SK-N-SH treated with all-trans-retinoic acid at 6 μM for 48 hours (cell line): Measurements from ENCODE around the gene TMEM203.

Experiments
- ESRRG ChIP-seq: fragments of 250-450 bp; sonication (Bioruptor Pico); IDR thresholded peaks from 2 replicates; pipeline ENCODE4 v1.6.1; 2021; ENCODE audit warnings: mild to moderate bottlenecking
- GLIS3 ChIP-seq: fragments of 250-450 bp; sonication (Bioruptor Pico); IDR thresholded peaks from 2 replicates; pipeline ENCODE4 v1.5.0; 2020; ENCODE audit warnings: mild to moderate bottlenecking, moderate library complexity
- ISL1 ChIP-seq: fragments of 250-450 bp; sonication (Bioruptor Pico); IDR thresholded peaks from 2 replicates; pipeline ENCODE4 v2.1.2; 2022; ENCODE audit warnings: mild to moderate bottlenecking, moderate library complexity
- RARB ChIP-seq: fragments of 250-450 bp; sonication (Bioruptor Pico); IDR thresholded peaks from 2 replicates; pipeline ENCODE4 v1.8.0; 2021; ENCODE audit warnings: mild to moderate bottlenecking, moderate library complexity
- TF ChIP-seq, protein P1 (sequence below): fragments of 250-450 bp; sonication (Bioruptor Pico); IDR thresholded peaks from 2 replicates; pipeline ENCODE4 v1.8.0; 2021; ENCODE audit warnings: low read depth, mild to moderate bottlenecking, moderate library complexity, borderline replicate concordance

GRCh38 chr9:137190315-137190856, 15.1 kb downstream of the TMEM203 start:
- no peak for TF ChIP-seq RARB (CRISPR knock-in tag)
- TF ChIP-seq, protein P1, sequence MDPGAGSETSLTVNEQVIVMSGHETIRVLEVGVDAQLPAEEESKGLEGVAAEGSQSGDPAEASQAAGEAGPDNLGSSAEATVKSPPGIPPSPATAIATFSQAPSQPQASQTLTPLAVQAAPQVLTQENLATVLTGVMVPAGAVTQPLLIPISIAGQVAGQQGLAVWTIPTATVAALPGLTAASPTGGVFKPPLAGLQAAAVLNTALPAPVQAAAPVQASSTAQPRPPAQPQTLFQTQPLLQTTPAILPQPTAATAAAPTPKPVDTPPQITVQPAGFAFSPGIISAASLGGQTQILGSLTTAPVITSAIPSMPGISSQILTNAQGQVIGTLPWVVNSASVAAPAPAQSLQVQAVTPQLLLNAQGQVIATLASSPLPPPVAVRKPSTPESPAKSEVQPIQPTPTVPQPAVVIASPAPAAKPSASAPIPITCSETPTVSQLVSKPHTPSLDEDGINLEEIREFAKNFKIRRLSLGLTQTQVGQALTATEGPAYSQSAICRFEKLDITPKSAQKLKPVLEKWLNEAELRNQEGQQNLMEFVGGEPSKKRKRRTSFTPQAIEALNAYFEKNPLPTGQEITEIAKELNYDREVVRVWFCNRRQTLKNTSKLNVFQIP: no peak
- no peak for TF ChIP-seq ISL1 (CRISPR knock-in tag)
- no peak for TF ChIP-seq GLIS3 (CRISPR knock-in tag)
- TF ChIP-seq ESRRG (CRISPR knock-in tag): no peak
